ENCODE measurements around the gene RDH5.

DNA sequence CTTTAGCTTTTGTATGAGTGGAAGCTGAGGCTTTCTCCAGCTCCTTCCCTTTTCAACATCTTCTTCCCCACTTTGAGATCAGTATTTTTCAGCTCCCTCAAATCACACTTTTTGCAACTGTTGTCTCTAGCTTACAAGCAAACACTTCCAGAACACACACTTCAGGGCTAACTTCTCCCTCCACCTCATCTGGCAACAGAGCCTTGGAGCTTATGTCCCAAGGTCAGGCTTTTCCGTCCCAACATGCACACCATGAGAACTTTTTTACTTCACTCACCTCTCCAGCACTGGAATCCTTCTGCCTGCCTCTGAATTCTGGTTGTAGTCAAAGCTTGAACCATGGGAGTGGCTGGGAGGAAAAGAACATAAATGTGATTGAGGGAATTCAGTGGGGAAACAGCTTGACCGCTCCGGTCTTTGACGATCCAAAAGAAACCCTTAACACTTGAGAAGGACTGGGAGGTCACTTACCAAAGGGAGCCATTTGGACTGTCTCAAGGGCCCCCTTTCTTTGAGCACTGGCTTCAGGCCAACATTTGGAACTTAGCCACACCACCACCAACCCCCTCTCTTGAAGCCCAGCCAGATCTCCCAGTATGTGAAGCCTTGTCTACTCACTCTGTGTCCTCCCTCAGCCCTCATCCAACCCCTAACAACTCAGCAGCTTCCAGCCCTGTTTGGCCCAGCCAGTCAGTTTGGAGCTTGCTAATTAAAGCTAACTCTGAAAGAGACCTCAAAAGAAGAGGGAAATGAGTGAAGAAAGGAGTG, 8.2 kb upstream of the RDH5 start:
- TF ChIP-seq, protein P1, sequence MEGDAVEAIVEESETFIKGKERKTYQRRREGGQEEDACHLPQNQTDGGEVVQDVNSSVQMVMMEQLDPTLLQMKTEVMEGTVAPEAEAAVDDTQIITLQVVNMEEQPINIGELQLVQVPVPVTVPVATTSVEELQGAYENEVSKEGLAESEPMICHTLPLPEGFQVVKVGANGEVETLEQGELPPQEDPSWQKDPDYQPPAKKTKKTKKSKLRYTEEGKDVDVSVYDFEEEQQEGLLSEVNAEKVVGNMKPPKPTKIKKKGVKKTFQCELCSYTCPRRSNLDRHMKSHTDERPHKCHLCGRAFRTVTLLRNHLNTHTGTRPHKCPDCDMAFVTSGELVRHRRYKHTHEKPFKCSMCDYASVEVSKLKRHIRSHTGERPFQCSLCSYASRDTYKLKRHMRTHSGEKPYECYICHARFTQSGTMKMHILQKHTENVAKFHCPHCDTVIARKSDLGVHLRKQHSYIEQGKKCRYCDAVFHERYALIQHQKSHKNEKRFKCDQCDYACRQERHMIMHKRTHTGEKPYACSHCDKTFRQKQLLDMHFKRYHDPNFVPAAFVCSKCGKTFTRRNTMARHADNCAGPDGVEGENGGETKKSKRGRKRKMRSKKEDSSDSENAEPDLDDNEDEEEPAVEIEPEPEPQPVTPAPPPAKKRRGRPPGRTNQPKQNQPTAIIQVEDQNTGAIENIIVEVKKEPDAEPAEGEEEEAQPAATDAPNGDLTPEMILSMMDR (conservative IDR thresholded peaks at IDR 0.05): no peak
- no peak for TF ChIP-seq ZFX (IDR thresholded peaks at IDR 0.05)

All from C4-2B (cell line).